Skin of body (tissue), 2 donors: ENCODE data around the gene SGMS1. TPM values are rescaled to one million over a fixed set of nuclear protein-coding genes. Genes with fewer than 3 reads are reported as not detected.
"Not testable (repeated sequence)": the region's sequence is repeated elsewhere in the genome, so short reads cannot be mapped to it uniquely, and the experiment has no call there.

Experiments
- DNase-seq: peaks from one replicate; lab custom pipeline; 2025; lab: John Stamatoyannopoulos, UW
- total RNA-seq: library from RNA; depleted of rRNA; stranded (reverse); fragments of >200 nt; gene quantifications from one replicate; pipeline ENCODE4 v1.2.3, GENCODE V29; 2014

SGMS1 gene
- total RNA-seq, 1 donor from 2014 or later: 102 TPM

DNA sequence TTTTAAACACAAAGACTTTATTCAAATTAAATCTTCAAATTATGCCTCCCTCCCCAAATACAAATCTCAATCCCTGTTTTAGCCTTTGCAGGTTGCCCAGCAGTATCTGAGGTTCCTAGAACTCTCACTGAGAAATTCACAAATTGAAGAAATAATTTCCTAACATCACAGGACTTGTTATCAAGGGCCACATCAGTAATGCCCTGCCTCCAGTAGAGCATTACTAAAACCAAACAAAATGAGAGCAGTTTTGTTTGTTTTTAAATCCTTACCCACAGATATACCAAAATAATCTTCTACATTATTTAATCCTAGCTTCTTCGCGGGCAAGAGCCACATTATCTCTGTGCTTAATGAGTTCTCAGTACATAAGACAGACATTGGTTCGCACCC, 152.2 kb downstream of the SGMS1 start:
- DNase-seq: no peak

DNA sequence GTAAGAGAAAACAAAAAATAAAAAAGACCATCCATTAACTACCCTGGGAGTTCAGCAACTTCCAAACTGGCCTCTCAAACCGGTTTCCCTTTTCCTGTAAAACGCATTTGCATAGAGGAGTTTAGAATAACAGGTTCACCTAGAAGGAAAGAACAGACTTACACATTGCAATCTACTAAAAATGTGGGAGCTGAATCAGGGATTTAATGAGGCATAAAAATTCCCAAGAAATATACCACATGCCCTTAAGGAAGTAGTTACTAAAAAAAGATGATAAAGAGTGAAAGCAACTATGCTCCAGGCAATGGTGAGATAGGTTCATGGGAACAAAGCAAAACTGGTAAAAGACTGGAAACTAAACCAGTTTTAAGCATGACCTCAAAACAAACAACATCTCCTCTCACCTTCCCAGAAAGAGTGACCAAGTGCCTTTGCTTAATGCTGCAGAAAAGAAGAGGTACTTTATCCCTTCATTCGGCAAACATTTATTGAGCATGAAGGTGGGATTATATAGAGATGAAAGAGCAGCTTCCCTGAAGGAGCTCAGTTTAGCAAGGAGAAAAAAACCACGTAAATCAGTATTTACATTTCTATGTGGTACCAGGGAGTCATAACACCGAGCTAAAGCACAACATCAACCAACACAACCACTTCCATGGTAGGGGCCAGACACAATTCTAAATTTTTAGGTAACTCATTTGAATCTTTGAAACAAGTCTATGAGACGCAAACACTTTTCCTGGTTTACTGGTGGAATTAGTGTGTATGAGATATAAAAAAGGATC, 152.8 kb downstream of the SGMS1 start:
- DNase-seq: no peak

DNA sequence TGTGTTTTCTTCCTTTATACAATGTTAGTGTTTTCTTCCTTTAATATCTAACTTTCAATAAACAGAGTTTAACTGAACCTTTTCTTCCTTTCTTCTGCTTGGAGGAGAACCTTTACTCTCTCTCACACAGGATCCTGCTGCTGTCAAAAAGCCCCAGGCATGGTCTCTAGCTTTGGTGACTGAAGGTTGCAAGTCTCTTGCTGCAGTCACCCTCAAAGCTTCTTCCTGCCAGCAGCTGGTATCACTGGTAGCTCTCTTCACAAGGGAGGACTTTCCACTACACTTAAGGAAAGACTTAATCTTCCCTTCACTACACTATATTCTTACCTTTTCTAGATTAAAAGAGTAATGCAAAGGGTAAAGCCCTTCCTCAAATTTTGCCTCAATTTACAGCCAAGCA, 153.4 kb downstream of the SGMS1 start:
- DNase-seq: no peak

DNA sequence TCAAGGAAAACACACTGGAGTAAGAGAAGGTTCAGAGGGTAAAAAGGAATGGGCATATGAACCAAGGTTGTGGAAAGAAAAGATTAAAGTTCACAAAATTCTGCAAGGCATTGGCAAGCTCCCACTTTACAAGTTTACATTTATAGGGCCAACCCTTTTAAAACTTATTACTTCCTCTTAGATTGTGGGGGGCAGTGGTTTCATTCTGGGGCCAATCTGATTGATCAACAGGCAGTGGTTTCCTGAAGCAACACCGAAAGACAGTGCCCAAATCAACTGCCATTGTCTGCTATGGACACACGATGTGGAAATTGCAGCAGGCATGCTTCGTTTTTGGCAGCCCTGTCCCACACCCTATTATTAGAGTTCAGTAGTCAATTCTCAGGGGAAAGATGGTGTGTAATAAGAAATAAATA, 154.0 kb downstream of the SGMS1 start:
- DNase-seq: no peak

DNA sequence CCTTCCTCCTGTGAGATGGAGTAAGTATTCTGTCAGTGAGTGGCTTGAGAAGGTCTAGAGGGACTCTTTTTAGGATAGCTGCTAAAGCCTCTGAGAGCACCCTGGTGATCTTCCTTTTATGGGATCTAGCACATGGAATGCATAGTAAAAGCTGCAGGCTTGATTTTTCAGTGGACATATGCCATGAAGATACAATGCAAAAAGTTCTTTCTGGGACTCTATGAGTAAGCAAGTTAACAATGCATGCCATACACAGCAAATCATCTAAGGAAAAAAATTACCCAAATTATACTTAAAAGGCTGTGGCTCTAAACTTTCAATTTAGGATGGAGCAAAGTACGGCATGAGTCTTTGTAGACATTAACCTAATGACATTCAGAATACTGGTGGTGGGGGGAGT, 154.5 kb downstream of the SGMS1 start:
- DNase-seq: no peak

DNA sequence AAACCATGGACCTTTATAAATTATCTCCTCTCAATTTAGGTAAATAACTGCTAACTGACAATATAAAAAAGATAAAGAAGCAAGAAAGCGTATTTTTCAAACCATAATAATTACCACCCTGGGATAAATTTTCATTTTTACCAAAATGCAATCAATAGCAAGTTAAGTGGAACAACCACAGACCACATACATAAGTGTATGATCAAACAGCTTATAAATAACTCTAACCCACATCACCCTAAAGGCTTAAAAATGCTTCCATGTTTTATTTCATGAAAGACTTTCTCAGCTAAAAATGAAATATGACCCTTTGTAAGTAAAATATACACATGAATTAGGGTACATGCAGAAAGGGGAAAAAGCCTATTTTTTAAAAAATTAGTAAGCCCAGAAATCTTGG, 156.5 kb downstream of the SGMS1 start:
- no peak for DNase-seq

DNA sequence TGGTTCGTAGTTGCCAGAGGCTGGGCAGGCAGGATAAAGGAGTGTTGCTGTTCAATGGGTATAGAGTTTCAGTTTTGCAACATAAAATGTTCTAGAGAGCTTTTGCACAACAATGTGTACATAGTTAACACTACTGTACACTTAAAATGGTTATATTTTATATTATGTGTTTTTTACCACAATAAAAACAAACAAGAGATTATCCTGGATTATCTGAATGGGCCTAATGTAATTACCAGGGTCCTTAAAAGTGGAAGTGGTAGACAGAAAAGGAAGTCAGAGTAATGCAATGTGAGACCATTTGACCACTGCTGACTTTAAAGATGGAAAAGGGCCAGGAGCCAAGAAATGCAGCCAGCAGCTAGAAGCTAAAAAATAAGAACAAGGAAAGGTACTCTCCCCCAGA, 159.7 kb downstream of the SGMS1 start:
- no peak for DNase-seq

DNA sequence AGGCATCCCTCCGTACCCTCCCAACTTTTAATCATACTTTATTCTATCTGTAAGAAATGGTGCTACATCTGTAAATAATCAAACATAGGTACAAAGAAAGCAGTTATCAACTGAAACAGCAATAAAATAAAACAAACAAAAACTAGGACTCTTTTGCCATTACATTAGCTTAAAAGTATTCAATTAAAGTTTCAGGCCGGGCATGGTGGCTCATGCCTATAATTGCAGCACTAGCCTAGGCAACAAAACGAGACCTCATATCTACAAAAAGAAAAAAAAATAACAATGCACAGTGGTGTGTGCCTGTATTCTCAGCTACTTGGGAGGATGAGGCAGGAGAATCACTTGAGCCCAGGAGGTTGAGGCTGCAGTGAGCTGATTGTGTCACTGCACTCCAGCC, 161.9 kb downstream of the SGMS1 start:
- no peak for DNase-seq

DNA sequence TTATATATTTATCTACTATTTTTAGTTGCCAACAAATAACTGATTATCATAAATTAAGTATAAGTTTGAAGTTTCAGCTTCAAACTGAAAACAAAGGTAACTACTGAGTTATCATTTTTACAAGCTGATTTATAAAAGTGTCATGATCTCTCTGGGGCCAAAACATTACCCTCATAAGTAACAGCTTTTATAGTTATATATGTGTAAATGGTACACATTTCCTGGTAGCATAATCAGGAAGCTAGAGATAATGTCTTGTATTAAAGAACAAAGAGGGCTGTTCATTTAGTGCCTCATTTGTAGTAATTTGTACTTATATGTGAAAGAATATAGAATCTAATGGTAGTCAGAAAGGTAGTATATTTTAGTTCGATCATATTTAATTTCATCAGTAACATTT, 162.6 kb downstream of the SGMS1 start:
- DNase-seq: no peak

DNA sequence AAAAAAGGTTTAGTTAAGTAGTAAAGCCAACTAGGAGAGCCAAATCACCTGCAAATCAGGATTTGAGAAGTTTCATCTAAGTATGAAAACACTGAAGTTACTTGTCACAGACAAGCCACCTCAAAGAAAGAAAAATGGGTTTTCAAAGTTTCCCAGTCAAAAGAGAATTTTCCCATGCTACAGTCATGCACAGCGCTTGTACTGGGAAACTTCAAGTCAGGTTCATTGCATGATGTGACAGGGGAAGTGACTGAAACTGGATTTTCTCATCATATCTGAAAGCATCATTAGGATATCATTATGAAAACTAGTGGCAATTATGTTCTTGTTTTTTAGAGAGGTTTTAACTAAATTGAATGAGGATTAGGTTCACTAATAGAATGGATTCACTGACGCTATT, 167.0 kb downstream of the SGMS1 start:
- no peak for DNase-seq

DNA sequence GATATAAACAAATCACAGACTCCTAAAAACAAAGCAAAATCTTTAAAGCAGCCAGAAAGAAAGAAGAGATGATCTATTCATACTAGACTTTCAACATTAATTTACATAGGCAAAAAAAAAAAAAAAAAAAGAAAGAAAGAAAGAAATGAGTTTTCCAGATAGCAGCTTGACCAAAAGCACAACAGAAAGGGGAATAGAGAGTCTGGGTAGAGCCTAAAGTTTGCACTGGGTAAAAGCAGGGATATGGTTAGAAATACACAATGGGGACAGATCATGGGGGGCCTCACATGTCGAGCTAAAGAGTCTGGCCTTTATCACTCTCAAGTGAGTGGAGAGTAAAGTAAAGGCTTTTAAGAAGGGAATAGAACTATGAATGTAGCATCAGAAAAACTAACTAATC, 169.8 kb downstream of the SGMS1 start:
- no peak for DNase-seq

DNA sequence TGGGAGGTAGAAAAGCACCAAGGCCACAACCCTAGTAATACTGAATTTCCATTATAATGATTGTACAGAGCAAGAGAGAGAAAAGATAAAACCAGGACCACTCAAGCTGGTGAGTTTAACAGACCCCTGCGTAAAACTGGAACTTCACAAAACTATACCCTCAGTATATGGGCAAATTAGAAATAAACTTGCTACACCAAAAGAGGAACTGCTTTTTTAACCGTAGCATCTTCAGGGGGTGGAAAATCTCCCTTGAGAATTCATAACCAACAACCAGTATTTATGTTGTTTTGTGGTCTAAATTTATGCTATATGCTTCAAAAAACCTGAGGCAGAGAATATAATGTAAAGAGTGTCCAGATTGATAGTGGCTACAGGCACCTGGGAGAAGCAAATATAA, 171.2 kb downstream of the SGMS1 start:
- DNase-seq: no peak

DNA sequence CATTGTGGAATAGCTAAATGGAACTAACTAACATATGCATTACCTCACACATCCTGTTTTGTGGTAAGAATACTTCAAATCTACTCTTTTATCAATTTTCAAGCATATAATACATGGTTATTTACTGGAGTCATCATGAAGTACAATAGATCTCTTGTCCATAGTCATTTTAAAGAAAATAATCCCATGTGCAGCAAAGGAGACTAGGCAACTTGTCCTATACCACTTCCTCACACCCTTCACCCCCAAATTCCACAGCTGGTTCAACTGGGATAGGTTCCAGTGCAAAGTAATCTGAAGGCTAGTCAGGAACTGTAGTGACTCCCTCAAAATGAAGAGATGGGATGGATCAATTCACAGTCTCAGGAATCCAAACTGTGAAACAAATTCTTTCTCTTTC, 176.1 kb downstream of the SGMS1 start:
- DNase-seq: no peak

DNA sequence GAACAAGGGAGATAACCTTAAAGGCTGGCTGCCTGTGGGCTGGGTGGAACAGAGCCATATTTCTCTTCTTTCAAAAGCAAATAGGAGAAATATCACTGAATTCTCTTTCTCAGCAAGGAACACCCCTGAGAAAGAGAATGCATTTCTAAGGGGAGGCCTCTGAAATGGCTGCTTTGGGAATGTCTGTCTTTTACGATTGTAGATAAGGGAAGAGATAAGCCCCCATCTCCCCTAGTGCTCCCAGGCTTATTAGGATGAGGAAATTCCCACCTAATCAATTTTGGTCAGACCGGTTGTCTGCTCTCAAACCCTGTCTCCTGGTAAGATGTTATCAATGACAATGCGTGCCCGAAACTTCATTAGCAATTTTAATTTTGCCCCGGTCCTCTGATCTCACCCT, 178.0 kb downstream of the SGMS1 start:
- not testable (repeated sequence) for DNase-seq

DNA sequence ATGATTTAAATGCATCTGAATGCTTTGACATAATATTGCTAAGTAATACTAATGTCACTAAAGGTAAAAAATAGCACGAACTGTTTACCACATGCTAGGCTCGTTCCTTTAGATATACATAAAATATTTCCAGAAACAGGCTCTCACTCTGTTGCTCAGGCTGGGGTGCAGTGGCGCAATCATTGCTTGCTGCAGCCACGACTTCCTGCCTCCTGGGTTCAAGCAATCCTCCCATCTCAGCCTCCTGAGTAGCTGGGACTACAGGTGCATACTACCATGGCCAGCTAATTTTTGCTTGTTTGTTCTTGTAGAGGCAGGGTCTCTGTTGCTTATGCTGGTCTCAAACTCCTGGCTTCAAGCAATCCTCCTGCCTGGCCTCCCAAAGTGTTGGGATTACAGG, 183.3 kb downstream of the SGMS1 start:
- DNase-seq: no peak

DNA sequence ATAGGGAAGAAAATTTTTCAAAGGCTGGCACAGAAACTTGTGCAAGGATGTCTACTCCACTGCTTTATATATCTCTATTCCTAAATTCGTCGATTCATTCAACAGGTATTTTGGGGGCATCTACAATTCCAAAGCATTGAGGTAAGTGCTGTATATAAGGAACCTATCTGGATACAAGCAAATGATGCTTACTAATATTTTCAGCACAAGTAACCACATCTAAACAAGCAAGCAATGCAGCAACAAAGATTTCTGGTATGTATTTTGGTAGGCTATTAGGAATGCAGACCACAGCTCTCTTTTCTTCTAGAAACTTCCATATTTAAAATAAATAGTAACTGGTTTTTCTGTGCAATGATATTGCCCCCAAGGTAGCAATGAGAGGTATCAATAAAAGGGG, 183.9 kb downstream of the SGMS1 start:
- DNase-seq: no peak

DNA sequence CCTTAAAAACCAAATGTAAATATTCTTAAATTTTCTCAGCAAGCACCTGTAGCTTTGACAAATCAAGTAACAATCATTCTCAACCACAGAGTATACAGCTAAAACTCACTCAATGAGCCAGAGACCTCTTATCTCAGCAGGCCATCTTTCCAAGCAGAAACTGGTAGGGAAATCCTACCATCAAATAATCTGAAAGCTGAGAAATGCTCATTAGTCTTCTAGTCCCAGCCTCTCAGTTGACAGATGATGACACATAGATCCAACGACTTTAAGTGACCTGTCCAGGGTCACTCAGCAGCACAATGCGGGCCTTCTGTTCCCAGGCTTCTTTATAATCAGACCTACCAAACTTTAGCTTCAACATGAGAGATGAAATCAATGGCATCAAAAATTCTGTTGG, 184.6 kb downstream of the SGMS1 start:
- no peak for DNase-seq

DNA sequence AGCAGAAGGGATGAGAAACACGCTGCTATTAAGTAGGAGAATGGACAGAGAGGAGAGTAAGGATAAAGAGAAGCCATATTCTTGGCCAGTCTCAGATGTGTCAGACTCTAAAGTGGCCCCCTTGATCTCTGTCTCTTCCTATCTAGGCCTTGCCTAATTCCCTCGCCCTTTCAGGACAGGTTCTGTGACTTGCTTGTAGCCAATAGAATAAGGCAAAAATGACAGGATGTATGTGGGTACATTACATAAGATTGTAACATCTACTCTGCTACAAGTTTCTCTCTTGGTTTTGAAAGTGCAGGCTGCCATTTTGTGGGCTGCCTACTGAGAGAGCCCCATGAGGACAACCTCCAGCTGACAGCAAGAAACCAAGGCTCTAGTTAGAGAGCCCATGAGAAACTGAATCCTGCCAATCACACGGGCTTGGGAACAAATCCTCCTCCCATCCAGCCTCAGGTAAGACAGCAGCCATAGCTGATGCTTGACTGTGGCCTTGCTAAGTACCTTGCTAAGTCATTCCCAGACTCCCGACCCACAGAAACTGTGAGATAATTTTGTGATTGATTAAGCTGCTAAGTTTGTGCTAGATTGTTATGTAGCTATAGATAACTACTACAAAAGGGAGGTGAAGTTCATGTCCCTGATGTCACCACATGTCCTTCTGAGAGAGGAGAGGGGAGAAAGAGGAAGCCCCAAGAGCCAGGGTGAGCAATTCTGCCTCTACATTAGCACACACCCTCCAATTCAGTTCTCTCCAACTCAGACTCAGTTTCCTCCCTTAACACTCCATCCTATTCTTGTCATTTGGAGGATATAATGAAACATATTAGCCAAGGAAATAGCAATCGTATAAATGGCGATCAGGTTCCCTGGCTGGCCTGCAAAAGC, 185.5 kb downstream of the SGMS1 start:
- no peak for DNase-seq

DNA sequence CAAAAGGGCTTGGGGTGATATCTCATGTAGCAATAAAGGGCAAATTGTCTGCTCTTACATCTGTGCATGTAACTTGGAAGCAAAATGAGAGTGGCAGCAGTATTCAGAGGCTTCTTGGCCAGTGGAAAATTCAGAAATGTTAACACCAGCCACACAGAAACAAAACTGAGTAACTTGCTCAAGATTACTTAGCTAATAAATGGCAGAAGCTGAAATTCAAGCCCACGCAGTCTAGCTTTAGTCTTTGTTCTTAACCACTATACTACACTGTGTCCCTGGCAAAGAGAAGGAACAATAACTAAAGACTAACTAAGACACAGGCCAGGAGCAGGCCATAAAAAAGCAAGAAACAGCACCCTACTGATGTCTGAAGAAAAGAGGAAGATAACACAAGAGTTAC, 186.5 kb downstream of the SGMS1 start:
- DNase-seq: no peak

DNA sequence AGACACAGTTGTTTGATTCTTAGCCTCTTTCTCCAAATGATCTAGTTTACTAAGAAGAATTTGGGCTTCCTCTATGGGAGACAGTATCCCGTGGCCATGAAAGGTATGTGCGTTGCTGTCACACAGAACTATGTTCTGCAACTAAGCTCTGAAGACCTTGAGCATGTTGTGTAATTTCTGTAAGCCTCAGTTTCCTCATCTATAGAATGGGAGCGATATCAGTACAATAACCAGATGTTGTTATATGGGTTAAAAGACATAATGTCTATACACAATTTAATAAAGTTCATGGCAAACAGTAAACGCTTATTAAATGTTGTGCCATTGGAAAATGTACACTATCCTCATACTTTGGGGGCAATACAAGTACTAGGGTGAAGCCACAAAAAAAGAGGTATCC, 187.0 kb downstream of the SGMS1 start:
- DNase-seq: no peak

DNA sequence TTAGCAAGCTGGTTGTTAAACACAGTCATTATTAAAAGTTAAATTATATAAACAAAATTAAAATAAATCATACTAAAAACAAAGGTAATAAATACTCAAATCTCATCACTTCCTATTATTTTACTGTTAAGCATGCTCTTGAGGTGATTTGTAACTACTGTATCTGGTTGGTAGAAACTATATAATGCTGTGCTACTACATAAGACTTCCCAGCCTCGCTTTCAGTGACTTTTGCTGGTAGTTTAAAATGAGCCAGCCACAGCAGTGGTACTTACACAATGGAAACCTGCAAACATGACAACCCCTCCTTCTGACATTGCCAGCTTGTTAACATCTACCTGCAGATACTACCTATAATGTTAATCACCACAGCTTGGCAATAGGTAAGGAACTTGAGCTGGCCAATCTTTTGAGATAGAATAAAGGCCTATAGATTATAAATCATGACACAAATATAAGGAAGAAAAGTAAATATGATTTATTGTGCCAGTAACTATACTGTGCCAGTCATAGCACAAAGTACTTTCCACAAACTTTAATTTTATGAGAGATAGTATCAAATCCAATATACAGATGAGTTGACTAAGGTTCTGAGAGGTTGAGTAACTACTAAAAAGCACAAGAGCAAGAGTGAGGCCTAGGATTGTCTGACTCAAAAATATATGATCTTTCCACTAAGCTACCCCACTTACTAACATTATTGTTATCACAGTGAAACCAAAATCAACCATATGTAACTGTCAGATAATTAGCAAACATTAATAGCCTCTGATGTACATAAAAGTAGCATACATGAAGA, 191.3 kb downstream of the SGMS1 start:
- no peak for DNase-seq

DNA sequence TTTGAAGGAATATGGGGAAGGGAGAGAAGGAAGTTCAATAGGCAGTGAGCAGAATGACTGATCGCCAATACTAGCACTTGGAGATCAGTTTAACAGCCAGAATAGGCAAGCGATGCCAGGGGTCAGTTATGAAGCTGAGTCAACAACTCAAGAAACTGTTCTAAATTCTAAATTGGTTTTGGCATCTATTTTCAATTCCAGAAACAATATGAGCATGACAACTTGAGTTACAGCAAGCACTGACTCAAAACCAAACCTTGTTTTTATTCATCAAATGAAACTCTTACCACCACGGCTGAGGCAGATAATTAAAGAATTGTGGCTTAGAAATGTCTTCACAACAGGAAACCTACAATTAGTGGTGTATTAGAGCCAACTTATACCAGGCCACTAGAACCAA, 192.0 kb downstream of the SGMS1 start:
- no peak for DNase-seq
